HCT116 (cell line): ENCODE results near the gene ASB3. TPM values are rescaled to one million over a fixed set of nuclear protein-coding genes. Genes with fewer than 3 reads are reported as not detected.

ENCODE experiments used
- ATAC-seq: fragments of 200-7000 bp; cut with Tn5 transposase; 2 replicates; pipeline ENCODE4 v1.9.1; 2020; ENCODE audit warnings: mild to moderate bottlenecking, moderate library complexity
- BruUV-seq: library from RNA; stranded (reverse); fragments of 400-500 nt; replicated peaks from 2 replicates; lab custom pipeline; 2021; lab: Mats Ljungman, UMichigan
- CTCF ChIA-PET: fragments of 300-600 bp; sonication (Branson Sonifier 250); formaldehyde crosslinking; loops from one replicate; lab custom pipeline; 2021; ENCODE audit warnings: antibody characterized with exemption; lab: Charles Lee
- POLR2A ChIA-PET: fragments of 300-600, 350-600 bp; sonication (Branson Sonifier 250); formaldehyde crosslinking; loops from one replicate; lab custom pipeline; 2021; ENCODE audit warnings: antibody characterized with exemption; lab: Charles Lee
- RAD21 ChIA-PET, 2 experiments: fragments of 300-600 bp; sonication (Branson Sonifier 250); formaldehyde crosslinking; loops; one replicate each; lab custom pipeline; 2023; ENCODE audit warnings: low total read pairs in 2 of 2; ENCODE audit not compliant: uncharacterized antibody in 2 of 2, unreplicated experiment in 2 of 2, low non-redundant PET in 1 of 2; lab: Charles Lee
- DNase-seq: peaks from one replicate; pipeline ENCODE4 v3.0.0-alpha.2; 2010; ENCODE audit warnings: low read depth, low spot score
- H2AFZ ChIP-seq: fragments of 200-600 bp; shearing (Covaris generic), sonication (generic); 2 replicates; pipeline ENCODE4 v1.6.1; 2017; ENCODE audit warnings: low read depth, mixed run types, mixed read lengths, antibody characterized with exemption, low read length; ENCODE audit not compliant: poor library complexity, severe bottlenecking
- H3K27ac ChIP-seq: 2 replicates; pipeline ENCODE4 v1.5.1; 2012; ENCODE audit warnings: low read depth, low read length
- H3K27me3 ChIP-seq: fragments of 200-600 bp; sonication (generic); 2 replicates; pipeline ENCODE4 v1.6.1; 2016; ENCODE audit warnings: mixed run types, low read length, mixed read lengths; ENCODE audit not compliant: insufficient read depth
- H3K36me3 ChIP-seq, 2 experiments: fragments of 200-500 bp in 1 of 2; fragments of 200-600 bp in 1 of 2; sonication (Bioruptor generic) in 1 of 2; sonication (generic) in 1 of 2; 2 replicates each; pipeline versions ENCODE4 v1.5.1 to v1.6.1; 2014 to 2016; ENCODE audit warnings: low read length in 2 of 2, inconsistent platforms in 1 of 2, mixed read lengths in 1 of 2, mixed run types in 1 of 2; ENCODE audit not compliant: insufficient read depth in 2 of 2, control insufficient read depth in 1 of 2
- H3K4me1 ChIP-seq, 2 experiments: fragments of 200-600 bp in 1 of 2; sonication (generic) in 1 of 2; 2 replicates each; pipeline versions ENCODE4 v1.5.1 to v1.6.1; 2012 to 2017; ENCODE audit warnings: low read length in 2 of 2, inconsistent platforms in 1 of 2, mild to moderate bottlenecking in 1 of 2, mixed read lengths in 1 of 2, mixed run types in 1 of 2, moderate library complexity in 1 of 2; ENCODE audit not compliant: insufficient read depth in 2 of 2, control insufficient read depth in 1 of 2
- H3K4me2 ChIP-seq: fragments of 200-600 bp; sonication (generic); 2 replicates; pipeline ENCODE4 v1.6.1; 2017; ENCODE audit warnings: mixed run types, low read length, mixed read lengths
- H3K4me3 ChIP-seq, 2 experiments: fragments of 200-600 bp in 1 of 2; sonication (generic) in 1 of 2; replicated peaks in 1 of 2; 2 replicates each; pipeline ENCODE4 v1.5.1; 2011 to 2016; ENCODE audit warnings: low read length in 2 of 2, control low read depth in 1 of 2, low read depth in 1 of 2, mild to moderate bottlenecking in 1 of 2, mixed read lengths in 1 of 2, mixed run types in 1 of 2
- H3K79me2 ChIP-seq: fragments of 200-600 bp; sonication (generic); 2 replicates; pipeline ENCODE4 v1.6.1; 2017; ENCODE audit warnings: mild to moderate bottlenecking, mixed run types, low read length, moderate library complexity, mixed read lengths; ENCODE audit not compliant: insufficient read depth
- H3K9ac ChIP-seq: fragments of 200-600 bp; sonication (generic); 2 replicates; pipeline ENCODE4 v1.6.1; 2016; ENCODE audit warnings: low read length, mixed read lengths
- H3K9me2 ChIP-seq: fragments of 200-600 bp; sonication (generic), shearing (Covaris generic); 2 replicates; pipeline ENCODE4 v1.6.1; 2017; ENCODE audit warnings: mixed run types, mild to moderate bottlenecking, moderate library complexity; ENCODE audit not compliant: insufficient read depth
- H3K9me3 ChIP-seq, 2 experiments: fragments of 200-500 bp in 1 of 2; fragments of 200-600 bp in 1 of 2; sonication (Bioruptor generic) in 1 of 2; sonication (generic) in 1 of 2; 2 replicates each; pipeline ENCODE4 v1.6.1; 2014 to 2017; ENCODE audit warnings: low read length in 2 of 2, mixed read lengths in 2 of 2, inconsistent platforms in 1 of 2, low read depth in 1 of 2, mild to moderate bottlenecking in 1 of 2, mixed run types in 1 of 2, moderate library complexity in 1 of 2; ENCODE audit not compliant: control insufficient read depth in 1 of 2, insufficient read depth in 1 of 2
- H4K20me1 ChIP-seq: fragments of 200-600 bp; sonication (generic), shearing (Covaris generic); 2 replicates; pipeline ENCODE4 v1.6.1; 2017; ENCODE audit warnings: mixed run types, mild to moderate bottlenecking, moderate library complexity; ENCODE audit not compliant: insufficient read depth
- CEBPB ChIP-seq: IDR thresholded peaks from 2 replicates; pipeline ENCODE4 v1.6.1; 2012; ENCODE audit warnings: low read depth
- CTCF ChIP-seq, 3 experiments: fragments of 200-600 bp in 1 of 3; sonication (generic) in 1 of 3; IDR thresholded peaks in 2 of 3; conservative IDR thresholded peaks in 1 of 3; 2 replicates each; pipeline ENCODE4 v1.5.1; 2012 to 2017; ENCODE audit warnings: low read depth in 2 of 3, low read length in 2 of 3, antibody characterized with exemption in 1 of 3, borderline replicate concordance in 1 of 3, control low read depth in 1 of 3, mild to moderate bottlenecking in 1 of 3, mixed read lengths in 1 of 3, mixed run types in 1 of 3, moderate library complexity in 1 of 3; ENCODE audit not compliant: insufficient read depth in 1 of 3
- FOSL1 ChIP-seq: IDR thresholded peaks from 2 replicates; pipeline ENCODE4 v1.6.1; 2012; ENCODE audit warnings: low read depth
- POLR2AphosphoS5 ChIP-seq: IDR thresholded peaks from 2 replicates; pipeline ENCODE4 v1.6.1; 2011; ENCODE audit warnings: mild to moderate bottlenecking, low read depth, low read length, moderate library complexity
- SIN3A ChIP-seq: IDR thresholded peaks from 2 replicates; pipeline ENCODE4 v1.6.1; 2012; ENCODE audit warnings: low read depth
- ZNF274 ChIP-seq: fragments of 200-500 bp; sonication (Bioruptor generic); IDR thresholded peaks from 2 replicates; pipeline ENCODE4 v1.6.1; 2014; ENCODE audit warnings: mild to moderate bottlenecking, low read depth, low read length, inconsistent platforms
- intact Hi-C: fragments of 100-400 bp; cut with micrococcal nuclease; formaldehyde crosslinking; loops from 2 replicates; pipeline ENCODE4 v1.10.0; 2022
- total RNA-seq: library from RNA; stranded (reverse); gene quantifications from one replicate; pipeline ENCODE4 v1.2.1, GENCODE V29; 2021; ENCODE audit not compliant: unreplicated experiment
- TF ChIP-seq, protein P1 (sequence below): IDR thresholded peaks from 2 replicates; pipeline ENCODE4 v1.6.1; 2012; ENCODE audit warnings: low read depth

ASB3 gene
- total RNA-seq, 1 experiment from 2014 or later = 17.3 TPM

DNA sequence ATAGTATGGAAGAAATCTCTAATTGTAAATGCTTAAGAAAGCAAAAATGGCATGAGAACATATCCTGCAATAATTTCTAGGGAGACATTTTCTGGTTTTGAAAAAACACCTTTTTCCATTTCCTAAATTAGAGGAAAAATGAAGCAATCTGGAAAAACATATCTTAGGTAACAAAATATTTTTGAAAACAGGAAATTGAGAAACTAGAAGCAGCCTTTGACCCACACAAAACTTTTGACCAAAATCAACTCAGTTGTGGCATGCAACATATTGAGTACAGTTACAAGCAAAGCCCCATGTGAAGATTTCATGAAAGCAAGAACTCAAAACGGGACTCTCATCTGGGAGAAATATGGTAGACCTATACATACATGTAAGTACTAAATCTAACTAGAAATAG, 47.7 kb downstream of the ASB3 start:
- Histone ChIP-seq H3K36me3 (no peaks in the 10 kb centered on the region), H4K20me1 (no peaks in the 10 kb centered on the region), H3K79me2 (no peaks in the 10 kb centered on the region), H2AFZ (no peak overlapping the region), H3K27ac (no peak overlapping the region), H3K9ac (no peak overlapping the region), H3K9me3 (no peaks in the 10 kb centered on the region), H3K4me2 (no peak overlapping the region), H3K4me1 (no peaks in the 10 kb centered on the region), H3K4me3 (no peak overlapping the region), H3K27me3 (no peaks in the 10 kb centered on the region), H3K9me2 (no peaks in the 10 kb centered on the region)
- POLR2A ChIA-PET = no interaction called here
- intact Hi-C loops = no loop called here
- CTCF ChIA-PET = interaction anchor here (1.1 kb wide), 1 partner anchor 316 kb away, joined by 7 read pairs; no protein-coding TSS in a partner anchor
- TF ChIP-seq FOSL1 = no peak
- no peak for TF ChIP-seq SIN3A
- no peak for TF ChIP-seq ZNF274
- TF ChIP-seq, protein P1, sequence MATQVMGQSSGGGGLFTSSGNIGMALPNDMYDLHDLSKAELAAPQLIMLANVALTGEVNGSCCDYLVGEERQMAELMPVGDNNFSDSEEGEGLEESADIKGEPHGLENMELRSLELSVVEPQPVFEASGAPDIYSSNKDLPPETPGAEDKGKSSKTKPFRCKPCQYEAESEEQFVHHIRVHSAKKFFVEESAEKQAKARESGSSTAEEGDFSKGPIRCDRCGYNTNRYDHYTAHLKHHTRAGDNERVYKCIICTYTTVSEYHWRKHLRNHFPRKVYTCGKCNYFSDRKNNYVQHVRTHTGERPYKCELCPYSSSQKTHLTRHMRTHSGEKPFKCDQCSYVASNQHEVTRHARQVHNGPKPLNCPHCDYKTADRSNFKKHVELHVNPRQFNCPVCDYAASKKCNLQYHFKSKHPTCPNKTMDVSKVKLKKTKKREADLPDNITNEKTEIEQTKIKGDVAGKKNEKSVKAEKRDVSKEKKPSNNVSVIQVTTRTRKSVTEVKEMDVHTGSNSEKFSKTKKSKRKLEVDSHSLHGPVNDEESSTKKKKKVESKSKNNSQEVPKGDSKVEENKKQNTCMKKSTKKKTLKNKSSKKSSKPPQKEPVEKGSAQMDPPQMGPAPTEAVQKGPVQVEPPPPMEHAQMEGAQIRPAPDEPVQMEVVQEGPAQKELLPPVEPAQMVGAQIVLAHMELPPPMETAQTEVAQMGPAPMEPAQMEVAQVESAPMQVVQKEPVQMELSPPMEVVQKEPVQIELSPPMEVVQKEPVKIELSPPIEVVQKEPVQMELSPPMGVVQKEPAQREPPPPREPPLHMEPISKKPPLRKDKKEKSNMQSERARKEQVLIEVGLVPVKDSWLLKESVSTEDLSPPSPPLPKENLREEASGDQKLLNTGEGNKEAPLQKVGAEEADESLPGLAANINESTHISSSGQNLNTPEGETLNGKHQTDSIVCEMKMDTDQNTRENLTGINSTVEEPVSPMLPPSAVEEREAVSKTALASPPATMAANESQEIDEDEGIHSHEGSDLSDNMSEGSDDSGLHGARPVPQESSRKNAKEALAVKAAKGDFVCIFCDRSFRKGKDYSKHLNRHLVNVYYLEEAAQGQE = no peak
- TF ChIP-seq CTCF (IDR thresholded peaks at IDR 0.05 in 2 of 3, conservative IDR thresholded peaks at IDR 0.05 in 1 of 3; ENCODE audit: borderline replicate concordance in 1 of 3, insufficient read depth in 1 of 3, low read depth in 2 of 3, low read length in 2 of 3) = no peak
- no peak for TF ChIP-seq POLR2AphosphoS5
- no peak for TF ChIP-seq CEBPB
- RAD21 ChIA-PET = no interaction called here
- DNase-seq (no peak), ATAC-seq (no peak)
- BruUV-seq = no TSS peak
